CD4-positive, alpha-beta T cell treated with Interleukin-10 for 1 hour (primary cell): ENCODE measurements around the gene NCK2.

ENCODE experiments used
- DNase-seq: peaks from one replicate; pipeline ENCODE4 v3.0.0-alpha.2; 2020

The NCK2 gene

GRCh38 chr2:105796131-105796638 is 51.5 kb downstream of the NCK2 start:
- peak; percentile 54 for DNase-seq

- peak; percentile 43 for DNase-seq
Observed at GRCh38 chr2:105796791-105797190, 52.1 kb downstream of the NCK2 start.

- peak; percentile 60 for DNase-seq
Observed at GRCh38 chr2:105797298-105797819, 52.6 kb downstream of the NCK2 start.

- peak; percentile 75 for DNase-seq
Observed at GRCh38 chr2:105798595-105798994, 53.9 kb downstream of the NCK2 start.

- no peak for DNase-seq
Observed at GRCh38 chr2:105800036-105800713, 55.5 kb downstream of the NCK2 start.

GRCh38 chr2:105800953-105801635 is 56.4 kb downstream of the NCK2 start:
- no peak for DNase-seq

- DNase-seq, result no peak
Observed at GRCh38 chr2:105801961-105802360, 57.2 kb downstream of the NCK2 start.

- peak; percentile 86 for DNase-seq
Observed at GRCh38 chr2:105802587-105802986, 57.9 kb downstream of the NCK2 start.

GRCh38 chr2:105803337-105803736 is 58.6 kb downstream of the NCK2 start:
- peak; percentile 45 for DNase-seq

- no peak for DNase-seq
Observed at GRCh38 chr2:105803773-105804172, 59.1 kb downstream of the NCK2 start.

- DNase-seq, result no peak
Observed at GRCh38 chr2:105804266-105804665, 59.6 kb downstream of the NCK2 start.

GRCh38 chr2:105806996-105807395 is 62.3 kb downstream of the NCK2 start:
- no peak for DNase-seq

GRCh38 chr2:105808423-105809096 is 63.8 kb downstream of the NCK2 start:
- no peak for DNase-seq

- no peak for DNase-seq
Observed at GRCh38 chr2:105809097-105809473, 64.4 kb downstream of the NCK2 start.

GRCh38 chr2:105809723-105810122 is 65.0 kb downstream of the NCK2 start:
- no peak for DNase-seq

GRCh38 chr2:105812180-105813044 is 67.7 kb downstream of the NCK2 start:
- no peak for DNase-seq

- DNase-seq, result no peak
Observed at GRCh38 chr2:105813045-105813315, 68.3 kb downstream of the NCK2 start.

- no peak for DNase-seq
Observed at GRCh38 chr2:105813405-105813804, 68.7 kb downstream of the NCK2 start.

- DNase-seq, result no peak
Observed at GRCh38 chr2:105814291-105814940, 69.7 kb downstream of the NCK2 start.

- DNase-seq, result no peak
Observed at GRCh38 chr2:105815401-105815800, 70.7 kb downstream of the NCK2 start.

GRCh38 chr2:105820151-105820550 is 75.4 kb downstream of the NCK2 start:
- DNase-seq, result no peak

GRCh38 chr2:105820691-105821090 is 76.0 kb downstream of the NCK2 start:
- no peak for DNase-seq
